HL-60 (cell line): ENCODE results near the gene DLX3.

Experiments used
- DNase-seq, 2 experiments: peaks; one replicate each; pipeline ENCODE4 v3.0.0-alpha.2; 2010 to 2020; ENCODE audit warnings: low read depth in 1 of 2, low spot score in 1 of 2
- H3K27ac ChIP-seq: fragments of 250-450 bp; sonication (Bioruptor Pico); replicated peaks from 2 replicates; pipeline ENCODE4 v1.5.1; 2020; ENCODE audit warnings: mild to moderate bottlenecking, moderate library complexity
- H3K27me3 ChIP-seq: fragments of 250-450 bp; sonication (Bioruptor Pico); 2 replicates; pipeline ENCODE4 v1.5.1; 2021; ENCODE audit warnings: mild to moderate bottlenecking, moderate library complexity; ENCODE audit not compliant: insufficient read depth, poor library complexity, severe bottlenecking
- H3K4me3 ChIP-seq: replicated peaks from 2 replicates; pipeline ENCODE4 v1.5.1; 2011; ENCODE audit warnings: mild to moderate bottlenecking, control low read depth, low read length; ENCODE audit not compliant: insufficient read depth
- GABPA ChIP-seq: IDR thresholded peaks from 2 replicates; pipeline ENCODE4 v1.6.1; 2012; ENCODE audit warnings: low read depth
- POLR2AphosphoS5 ChIP-seq: IDR thresholded peaks from 2 replicates; pipeline ENCODE4 v1.6.1; 2012; ENCODE audit warnings: low read depth
- REST ChIP-seq: IDR thresholded peaks from 2 replicates; pipeline ENCODE4 v1.6.1; 2012; ENCODE audit warnings: low read depth; ENCODE audit not compliant: insufficient replicate concordance
- SPI1 ChIP-seq: IDR thresholded peaks from 2 replicates; pipeline ENCODE4 v1.6.1; 2012; ENCODE audit warnings: low read depth, mild to moderate bottlenecking, borderline replicate concordance
- TF ChIP-seq, protein P1 (sequence below): IDR thresholded peaks from one replicate; pipeline ENCODE4 v1.5.1; 2011; ENCODE audit warnings: low read length, control low read depth, inconsistent platforms; ENCODE audit not compliant: insufficient read depth

Gene DLX3

GRCh38 chr17:49971199-49971847 lies 23.7 kb downstream of the DLX3 start:
- TF ChIP-seq GABPA (no peak), REST (no peak), POLR2AphosphoS5 (no peak), SPI1 (no peak)
- TF ChIP-seq, protein P1, sequence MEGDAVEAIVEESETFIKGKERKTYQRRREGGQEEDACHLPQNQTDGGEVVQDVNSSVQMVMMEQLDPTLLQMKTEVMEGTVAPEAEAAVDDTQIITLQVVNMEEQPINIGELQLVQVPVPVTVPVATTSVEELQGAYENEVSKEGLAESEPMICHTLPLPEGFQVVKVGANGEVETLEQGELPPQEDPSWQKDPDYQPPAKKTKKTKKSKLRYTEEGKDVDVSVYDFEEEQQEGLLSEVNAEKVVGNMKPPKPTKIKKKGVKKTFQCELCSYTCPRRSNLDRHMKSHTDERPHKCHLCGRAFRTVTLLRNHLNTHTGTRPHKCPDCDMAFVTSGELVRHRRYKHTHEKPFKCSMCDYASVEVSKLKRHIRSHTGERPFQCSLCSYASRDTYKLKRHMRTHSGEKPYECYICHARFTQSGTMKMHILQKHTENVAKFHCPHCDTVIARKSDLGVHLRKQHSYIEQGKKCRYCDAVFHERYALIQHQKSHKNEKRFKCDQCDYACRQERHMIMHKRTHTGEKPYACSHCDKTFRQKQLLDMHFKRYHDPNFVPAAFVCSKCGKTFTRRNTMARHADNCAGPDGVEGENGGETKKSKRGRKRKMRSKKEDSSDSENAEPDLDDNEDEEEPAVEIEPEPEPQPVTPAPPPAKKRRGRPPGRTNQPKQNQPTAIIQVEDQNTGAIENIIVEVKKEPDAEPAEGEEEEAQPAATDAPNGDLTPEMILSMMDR = no peak
- Histone ChIP-seq H3K27me3 (peaks cover 62% of the 10 kb centered on the region), H3K27ac (no peak overlapping the region), H3K4me3 (no peak overlapping the region)
- DNase-seq = no peak

DNA sequence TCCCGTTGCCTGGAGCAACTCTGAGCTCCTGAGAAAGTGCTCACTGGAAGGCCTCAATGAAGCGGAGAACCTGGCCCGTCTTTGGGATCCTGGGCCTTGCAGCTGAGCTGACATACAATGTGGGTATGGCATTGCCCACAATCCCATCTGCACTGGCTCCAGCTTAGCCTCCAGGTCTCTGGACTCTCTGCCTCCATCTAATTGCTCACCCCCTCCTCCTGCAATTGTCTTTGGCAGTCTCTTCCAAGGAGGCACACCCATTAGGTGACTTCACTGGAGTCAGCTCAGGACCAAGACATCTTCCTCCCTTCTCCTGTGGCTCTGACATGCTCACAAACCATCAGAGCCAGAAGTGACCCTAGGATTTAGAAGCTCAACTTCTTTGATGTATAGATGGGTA lies 24.5 kb downstream of the DLX3 start:
- TF ChIP-seq GABPA = no peak
- TF ChIP-seq, protein P1 = no peak
- no peak for TF ChIP-seq SPI1
- TF ChIP-seq REST = no peak
- no peak for TF ChIP-seq POLR2AphosphoS5
- H3K4me3 ChIP-seq = no peak overlapping the region
- H3K27me3 ChIP-seq = peaks cover 57% of the 10 kb centered on the region
- no peak for DNase-seq
- H3K27ac ChIP-seq = no peak overlapping the region

DNA sequence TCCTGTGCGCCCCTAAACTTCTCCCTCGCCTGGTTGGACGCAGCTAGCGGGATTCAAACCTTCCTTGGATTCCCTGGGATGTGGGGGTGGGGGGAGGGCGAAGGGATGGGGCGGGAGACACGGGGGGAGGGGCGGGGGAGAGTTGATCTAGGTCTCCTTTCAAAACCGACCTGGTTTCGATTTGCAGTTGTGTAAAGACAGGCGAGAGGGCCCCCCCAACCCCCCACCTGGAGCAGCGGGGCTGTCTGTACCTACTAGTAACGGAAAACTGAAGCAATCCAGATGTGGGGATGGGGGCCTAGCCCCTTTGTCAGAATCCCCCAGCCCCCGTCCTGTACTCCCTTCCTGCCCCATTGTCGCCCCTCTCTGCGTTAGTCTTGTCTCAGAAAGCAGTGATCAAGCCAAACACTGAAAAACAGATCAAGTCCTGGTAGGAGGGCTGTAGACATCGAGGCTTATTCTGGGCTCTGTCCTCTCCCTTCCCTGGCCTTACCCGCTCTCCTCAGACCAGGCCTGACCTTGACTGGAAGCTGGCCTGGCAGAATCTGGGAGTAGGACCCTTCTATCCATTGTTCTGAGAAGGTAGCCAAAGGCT lies 25.1 kb downstream of the DLX3 start:
- DNase-seq = no peak
- Histone ChIP-seq H3K4me3 (no peak overlapping the region), H3K27ac (no peak overlapping the region), H3K27me3 (peaks cover 60% of the 10 kb centered on the region)
- no peak for TF ChIP-seq GABPA
- TF ChIP-seq REST = no peak
- TF ChIP-seq, protein P1 = no peak
- no peak for TF ChIP-seq POLR2AphosphoS5
- no peak for TF ChIP-seq SPI1
